HEK293 (cell line): ENCODE results near the gene SRSF9.

Experiments
- BCL11A ChIP-seq: fragments of 450-650 bp; formaldehyde crosslinking; IDR thresholded peaks from 2 replicates; pipeline ENCODE4 v1.5.1; 2016; ENCODE audit warnings: low read depth, missing biosample characterization, missing genetic modification characterization
- KLF8 ChIP-seq: fragments of 450-650 bp; formaldehyde crosslinking; IDR thresholded peaks from 2 replicates; pipeline ENCODE4 v1.5.1; 2016; ENCODE audit warnings: missing biosample characterization, missing genetic modification characterization
- KLF9 ChIP-seq: fragments of 450-650 bp; formaldehyde crosslinking; IDR thresholded peaks from 2 replicates; pipeline ENCODE4 v1.5.1; 2016; ENCODE audit warnings: missing biosample characterization, missing genetic modification characterization, low read depth
- PRDM2 ChIP-seq: fragments of 450-650 bp; formaldehyde crosslinking; IDR thresholded peaks from 2 replicates; pipeline ENCODE4 v1.5.1; 2016; ENCODE audit warnings: missing biosample characterization, missing genetic modification characterization, borderline replicate concordance
- SALL2 ChIP-seq: fragments of 450-650 bp; formaldehyde crosslinking; IDR thresholded peaks from 2 replicates; pipeline ENCODE4 v1.5.0; 2017; ENCODE audit warnings: missing biosample characterization, mild to moderate bottlenecking, missing genetic modification characterization, borderline replicate concordance
- SCRT2 ChIP-seq: fragments of 450-650 bp; formaldehyde crosslinking; IDR thresholded peaks from 2 replicates; pipeline ENCODE4 v1.5.1; 2016; ENCODE audit warnings: missing biosample characterization, missing genetic modification characterization
- SP3 ChIP-seq: fragments of 450-650 bp; formaldehyde crosslinking; IDR thresholded peaks from 2 replicates; pipeline ENCODE4 v1.5.1; 2016; ENCODE audit warnings: missing biosample characterization, missing genetic modification characterization
- ZFP37 ChIP-seq: fragments of 450-650 bp; formaldehyde crosslinking; IDR thresholded peaks from 2 replicates; pipeline ENCODE4 v1.5.1; 2016; ENCODE audit warnings: missing biosample characterization, missing genetic modification characterization
- ZFP41 ChIP-seq: fragments of 450-650 bp; formaldehyde crosslinking; IDR thresholded peaks from 2 replicates; pipeline ENCODE4 v1.5.1; 2016; ENCODE audit warnings: missing biosample characterization, missing genetic modification characterization, borderline replicate concordance
- ZNF133 ChIP-seq: fragments of 450-650 bp; formaldehyde crosslinking; IDR thresholded peaks from 2 replicates; pipeline ENCODE4 v1.5.1; 2016; ENCODE audit warnings: missing biosample characterization, missing genetic modification characterization
- ZNF175 ChIP-seq: fragments of 450-650 bp; formaldehyde crosslinking; IDR thresholded peaks from 2 replicates; pipeline ENCODE4 v1.5.1; 2016; ENCODE audit warnings: missing biosample characterization, missing genetic modification characterization
- ZNF274 ChIP-seq, 2 experiments: fragments of 200-500 bp in 1 of 2; fragments of 450-650 bp in 1 of 2; sonication (Bioruptor generic) in 1 of 2; formaldehyde crosslinking in 1 of 2; IDR thresholded peaks; 2 replicates each; pipeline versions ENCODE4 v1.5.1 to v1.6.1; 2014 to 2016; ENCODE audit warnings: borderline replicate concordance in 1 of 2, inconsistent platforms in 1 of 2, low read length in 1 of 2, missing biosample characterization in 1 of 2, missing genetic modification characterization in 1 of 2
- ZNF280C ChIP-seq: fragments of 450-650 bp; formaldehyde crosslinking; IDR thresholded peaks from 2 replicates; pipeline ENCODE4 v1.5.1; 2016; ENCODE audit warnings: missing biosample characterization, missing genetic modification characterization
- ZNF292 ChIP-seq: fragments of 450-650 bp; formaldehyde crosslinking; IDR thresholded peaks from 2 replicates; pipeline ENCODE4 v1.5.1; 2016; ENCODE audit warnings: low read depth, missing biosample characterization, missing genetic modification characterization, borderline replicate concordance
- ZNF473 ChIP-seq: fragments of 450-650 bp; formaldehyde crosslinking; IDR thresholded peaks from 2 replicates; pipeline ENCODE4 v1.5.1; 2017; ENCODE audit warnings: missing biosample characterization, missing genetic modification characterization
- ZNF561 ChIP-seq: fragments of 450-650 bp; IDR thresholded peaks from 2 replicates; pipeline ENCODE4 v1.5.1; 2018; ENCODE audit warnings: missing biosample characterization, missing genetic modification characterization, borderline replicate concordance
- ZNF600 ChIP-seq: fragments of 450-650 bp; formaldehyde crosslinking; IDR thresholded peaks from 2 replicates; pipeline ENCODE4 v1.5.1; 2016; ENCODE audit warnings: missing biosample characterization, missing genetic modification characterization
- ZNF776 ChIP-seq: fragments of 450-650 bp; formaldehyde crosslinking; IDR thresholded peaks from 2 replicates; pipeline ENCODE4 v1.5.0; 2017; ENCODE audit warnings: missing biosample characterization, missing genetic modification characterization, borderline replicate concordance
- ZNF791 ChIP-seq: fragments of 450-650 bp; formaldehyde crosslinking; IDR thresholded peaks from 2 replicates; pipeline ENCODE4 v1.5.1; 2016; ENCODE audit warnings: missing biosample characterization, missing genetic modification characterization
- TF ChIP-seq, protein P1 (sequence below): fragments of 450-650 bp; formaldehyde crosslinking; IDR thresholded peaks from 2 replicates; pipeline ENCODE4 v1.5.1; 2016; ENCODE audit warnings: missing biosample characterization, missing genetic modification characterization, borderline replicate concordance
- TF ChIP-seq, protein P2 (sequence below): fragments of 450-650 bp; formaldehyde crosslinking; IDR thresholded peaks from 2 replicates; pipeline ENCODE4 v1.5.1; 2016; ENCODE audit warnings: missing biosample characterization, missing genetic modification characterization

SRSF9 gene

GRCh38 chr12:120445911-120446843 is 23.4 kb downstream of the SRSF9 start, which contains the start of the genes GATC and TRIAP1 (continued):
- TF ChIP-seq, protein P1, sequence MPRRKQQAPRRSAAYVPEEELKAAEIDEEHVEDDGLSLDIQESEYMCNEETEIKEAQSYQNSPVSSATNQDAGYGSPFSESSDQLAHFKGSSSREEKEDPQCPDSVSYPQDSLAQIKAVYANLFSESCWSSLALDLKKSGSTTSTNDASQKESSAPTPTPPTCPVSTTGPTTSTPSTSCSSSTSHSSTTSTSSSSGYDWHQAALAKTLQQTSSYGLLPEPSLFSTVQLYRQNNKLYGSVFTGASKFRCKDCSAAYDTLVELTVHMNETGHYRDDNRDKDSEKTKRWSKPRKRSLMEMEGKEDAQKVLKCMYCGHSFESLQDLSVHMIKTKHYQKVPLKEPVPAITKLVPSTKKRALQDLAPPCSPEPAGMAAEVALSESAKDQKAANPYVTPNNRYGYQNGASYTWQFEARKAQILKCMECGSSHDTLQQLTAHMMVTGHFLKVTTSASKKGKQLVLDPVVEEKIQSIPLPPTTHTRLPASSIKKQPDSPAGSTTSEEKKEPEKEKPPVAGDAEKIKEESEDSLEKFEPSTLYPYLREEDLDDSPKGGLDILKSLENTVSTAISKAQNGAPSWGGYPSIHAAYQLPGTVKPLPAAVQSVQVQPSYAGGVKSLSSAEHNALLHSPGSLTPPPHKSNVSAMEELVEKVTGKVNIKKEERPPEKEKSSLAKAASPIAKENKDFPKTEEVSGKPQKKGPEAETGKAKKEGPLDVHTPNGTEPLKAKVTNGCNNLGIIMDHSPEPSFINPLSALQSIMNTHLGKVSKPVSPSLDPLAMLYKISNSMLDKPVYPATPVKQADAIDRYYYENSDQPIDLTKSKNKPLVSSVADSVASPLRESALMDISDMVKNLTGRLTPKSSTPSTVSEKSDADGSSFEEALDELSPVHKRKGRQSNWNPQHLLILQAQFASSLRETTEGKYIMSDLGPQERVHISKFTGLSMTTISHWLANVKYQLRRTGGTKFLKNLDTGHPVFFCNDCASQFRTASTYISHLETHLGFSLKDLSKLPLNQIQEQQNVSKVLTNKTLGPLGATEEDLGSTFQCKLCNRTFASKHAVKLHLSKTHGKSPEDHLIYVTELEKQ = 0 out of 2 replicates have a peak, but pooled peaks have one; percentile 5
- TF ChIP-seq ZFP37 (tag by site-specific recombination) = peak; percentile 97
- no peak for TF ChIP-seq SALL2 (tag by site-specific recombination)
- TF ChIP-seq ZNF600 (tag by site-specific recombination) = peak; percentile 90
- TF ChIP-seq ZNF133 (tag by site-specific recombination) = no peak
- TF ChIP-seq ZNF473 (tag by site-specific recombination) = no peak
- TF ChIP-seq PRDM2 (tag by site-specific recombination) = no peak; the same call in 1 of the 2 replicates
- TF ChIP-seq SP3 (tag by site-specific recombination) = peak; percentile 77
- TF ChIP-seq KLF8 (tag by site-specific recombination) = peak; percentile 95
- no peak for TF ChIP-seq ZNF292 (tag by site-specific recombination)
- no peak for TF ChIP-seq ZNF791
- no peak for TF ChIP-seq ZNF175 (tag by site-specific recombination)
- no peak for TF ChIP-seq ZFP41
- no peak; the same call in 1 of the 2 replicates for TF ChIP-seq ZNF561 (tag by site-specific recombination)
- TF ChIP-seq ZNF280C (tag by site-specific recombination) = no peak
- TF ChIP-seq, protein P2, sequence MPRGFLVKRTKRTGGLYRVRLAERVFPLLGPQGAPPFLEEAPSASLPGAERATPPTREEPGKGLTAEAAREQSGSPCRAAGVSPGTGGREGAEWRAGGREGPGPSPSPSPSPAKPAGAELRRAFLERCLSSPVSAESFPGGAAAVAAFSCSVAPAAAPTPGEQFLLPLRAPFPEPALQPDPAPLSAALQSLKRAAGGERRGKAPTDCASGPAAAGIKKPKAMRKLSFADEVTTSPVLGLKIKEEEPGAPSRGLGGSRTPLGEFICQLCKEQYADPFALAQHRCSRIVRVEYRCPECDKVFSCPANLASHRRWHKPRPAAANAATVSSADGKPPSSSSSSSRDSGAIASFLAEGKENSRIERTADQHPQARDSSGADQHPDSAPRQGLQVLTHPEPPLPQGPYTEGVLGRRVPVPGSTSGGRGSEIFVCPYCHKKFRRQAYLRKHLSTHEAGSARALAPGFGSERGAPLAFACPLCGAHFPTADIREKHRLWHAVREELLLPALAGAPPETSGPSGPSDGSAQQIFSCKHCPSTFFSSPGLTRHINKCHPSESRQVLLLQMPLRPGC (tag by site-specific recombination) = peak; percentile 91
- no peak for TF ChIP-seq KLF9 (tag by site-specific recombination)
- TF ChIP-seq BCL11A = peak; percentile 61; the same call in 1 of the 2 replicates
- TF ChIP-seq ZNF274 (IDR thresholded peaks at IDR 0.05; ENCODE audit: low read length) = no peak
- no peak for TF ChIP-seq ZNF274 (tag by site-specific recombination; IDR thresholded peaks at IDR 0.05; ENCODE audit: borderline replicate concordance)
- peak; percentile 58 for TF ChIP-seq SCRT2 (tag by site-specific recombination)
- no peak for TF ChIP-seq ZNF776
